GM13977 (cell line): ENCODE data around the gene ANKMY2.

ENCODE experiments used
- DNase-seq: peaks from one replicate; pipeline ENCODE4 v3.0.0; 2012; ENCODE audit warnings: low spot score
- CTCF ChIP-seq: IDR thresholded peaks from 2 replicates; pipeline ENCODE4 v1.5.1; 2012; ENCODE audit warnings: mild to moderate bottlenecking, control low read depth; ENCODE audit not compliant: insufficient read depth; ENCODE audit errors: extremely low read depth, missing control alignments
- in situ Hi-C: fragments of 300-500 bp; cut with MboI; formaldehyde crosslinking; loops from one replicate; pipeline ENCODE4 v1.12.0; 2022; ENCODE audit warnings: low sequenced_read_pairs, low pct_unique_long_range_greater_than_20kb, mixed read lengths, inconsistent platforms; ENCODE audit not compliant: unreplicated experiment

ANKMY2 gene

GRCh38 chr7:16627236-16627635, 18.3 kb downstream of the ANKMY2 start:
- TF ChIP-seq CTCF: no peak
- in situ Hi-C loops: no loop called here
- DNase-seq: no peak

- TF ChIP-seq CTCF: no peak
- in situ Hi-C loops: no loop called here
- DNase-seq: no peak
These were observed 19.2 kb downstream of the ANKMY2 start for GRCh38 chr7:16626388-16626787.

GRCh38 chr7:16619979-16620408, 25.6 kb downstream of the ANKMY2 start:
- peak; percentile 76 for DNase-seq
- in situ Hi-C loops: no loop called here
- no peak for TF ChIP-seq CTCF

- in situ Hi-C loops: no loop called here
- DNase-seq: no peak
- TF ChIP-seq CTCF: no peak
These were observed 29.0 kb downstream of the ANKMY2 start for GRCh38 chr7:16616542-16616941.

- in situ Hi-C loops: no loop called here
- no peak for DNase-seq
- TF ChIP-seq CTCF: no peak
These were observed 29.4 kb downstream of the ANKMY2 start for GRCh38 chr7:16616122-16616521.

- TF ChIP-seq CTCF: no peak
- in situ Hi-C loops: no loop called here
- no peak for DNase-seq
These were observed 30.3 kb downstream of the ANKMY2 start for GRCh38 chr7:16615228-16615627.

- no peak for DNase-seq
- in situ Hi-C loops: no loop called here
- no peak for TF ChIP-seq CTCF
These were observed 33.8 kb downstream of the ANKMY2 start for GRCh38 chr7:16611711-16612110.
